HPDE6-E6E7 (cell line): Measurements from ENCODE around the gene NSD1.
"Not testable (repeated sequence)": the region's sequence is repeated elsewhere in the genome, so short reads cannot be mapped to it uniquely, and the experiment has no call there.

ENCODE experiments used
- DNase-seq: peaks from one replicate; pipeline ENCODE4 v3.0.0; 2011; ENCODE audit warnings: missing footprints; ENCODE audit errors: extremely low spot score

Gene NSD1

GRCh38 chr5:177177847-177178437 lies 44.4 kb downstream of the NSD1 start:
- not testable (repeated sequence) for DNase-seq

- no peak for DNase-seq
Observed at GRCh38 chr5:177178733-177179304, 45.2 kb downstream of the NSD1 start.

GRCh38 chr5:177179431-177179830 lies 45.9 kb downstream of the NSD1 start:
- DNase-seq: no peak

- DNase-seq: no peak
Observed at GRCh38 chr5:177183142-177183541, 49.6 kb downstream of the NSD1 start.

- DNase-seq: no peak
Observed at GRCh38 chr5:177183766-177184360, 50.3 kb downstream of the NSD1 start.

- DNase-seq: no peak
Observed at GRCh38 chr5:177185993-177186392, 52.4 kb downstream of the NSD1 start.

- DNase-seq: no peak
Observed at GRCh38 chr5:177186645-177187044, 53.1 kb downstream of the NSD1 start.

- DNase-seq: no peak
Observed at GRCh38 chr5:177188775-177189174, 55.2 kb downstream of the NSD1 start.

GRCh38 chr5:177189416-177189815 lies 55.8 kb downstream of the NSD1 start:
- DNase-seq: no peak

- DNase-seq: no peak
Observed at GRCh38 chr5:177189965-177190364, 56.4 kb downstream of the NSD1 start.

GRCh38 chr5:177194268-177194667 lies 60.7 kb downstream of the NSD1 start:
- DNase-seq: no peak

- DNase-seq: no peak
Observed at GRCh38 chr5:177195307-177195952, 61.9 kb downstream of the NSD1 start.

- DNase-seq: no peak
Observed at GRCh38 chr5:177198738-177199137, 65.2 kb downstream of the NSD1 start.

GRCh38 chr5:177204281-177204680 lies 70.7 kb downstream of the NSD1 start:
- no peak for DNase-seq

- DNase-seq: no peak
Observed at GRCh38 chr5:177209610-177210009, 76.0 kb downstream of the NSD1 start.

- no peak for DNase-seq
Observed at GRCh38 chr5:177212242-177212641, 78.7 kb downstream of the NSD1 start.

GRCh38 chr5:177220576-177220975 lies 87.0 kb downstream of the NSD1 start:
- no peak for DNase-seq

GRCh38 chr5:177222269-177222668 lies 88.7 kb downstream of the NSD1 start:
- no peak for DNase-seq

GRCh38 chr5:177225798-177226197 lies 92.2 kb downstream of the NSD1 start:
- DNase-seq: no peak

GRCh38 chr5:177226860-177227259 lies 93.3 kb downstream of the NSD1 start:
- DNase-seq: no peak

- no peak for DNase-seq
Observed at GRCh38 chr5:177228751-177229150, 95.2 kb downstream of the NSD1 start.

- DNase-seq: no peak
Observed at GRCh38 chr5:177230660-177231059, 97.1 kb downstream of the NSD1 start.
